Occipital lobe (tissue), 2 donors: ENCODE data around the gene IQCE. TPM values are rescaled to one million over a fixed set of nuclear protein-coding genes. Genes with fewer than 3 reads are reported as not detected.

Experiments used
- DNase-seq: peaks from one replicate; lab custom pipeline; 2025; lab: John Stamatoyannopoulos, UW
- total RNA-seq: library from RNA; depleted of rRNA; stranded (reverse); fragments of >200 nt; gene quantifications from one replicate; pipeline ENCODE4 v1.2.3, GENCODE V29; 2014

IQCE gene
- total RNA-seq, 1 donor from 2014 or later = 22.3 TPM

DNA sequence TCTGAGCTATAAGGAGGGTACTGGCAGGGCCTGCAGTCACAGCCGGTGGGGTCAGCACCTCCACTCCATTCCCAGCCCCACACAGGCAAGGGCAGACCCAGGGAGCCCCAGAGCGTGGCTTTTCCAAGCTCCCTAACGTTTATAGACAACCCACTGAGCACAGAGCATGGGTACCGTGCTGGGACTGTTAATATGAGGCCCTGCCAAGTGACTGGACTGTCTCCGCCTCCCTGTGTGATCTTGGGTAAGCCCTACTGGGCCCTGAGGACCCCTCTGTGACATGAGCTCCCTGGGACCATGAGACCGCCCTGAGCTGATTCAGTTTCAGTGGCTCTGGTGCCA lies 85.4 kb downstream of the IQCE start:
- no peak for DNase-seq

DNA sequence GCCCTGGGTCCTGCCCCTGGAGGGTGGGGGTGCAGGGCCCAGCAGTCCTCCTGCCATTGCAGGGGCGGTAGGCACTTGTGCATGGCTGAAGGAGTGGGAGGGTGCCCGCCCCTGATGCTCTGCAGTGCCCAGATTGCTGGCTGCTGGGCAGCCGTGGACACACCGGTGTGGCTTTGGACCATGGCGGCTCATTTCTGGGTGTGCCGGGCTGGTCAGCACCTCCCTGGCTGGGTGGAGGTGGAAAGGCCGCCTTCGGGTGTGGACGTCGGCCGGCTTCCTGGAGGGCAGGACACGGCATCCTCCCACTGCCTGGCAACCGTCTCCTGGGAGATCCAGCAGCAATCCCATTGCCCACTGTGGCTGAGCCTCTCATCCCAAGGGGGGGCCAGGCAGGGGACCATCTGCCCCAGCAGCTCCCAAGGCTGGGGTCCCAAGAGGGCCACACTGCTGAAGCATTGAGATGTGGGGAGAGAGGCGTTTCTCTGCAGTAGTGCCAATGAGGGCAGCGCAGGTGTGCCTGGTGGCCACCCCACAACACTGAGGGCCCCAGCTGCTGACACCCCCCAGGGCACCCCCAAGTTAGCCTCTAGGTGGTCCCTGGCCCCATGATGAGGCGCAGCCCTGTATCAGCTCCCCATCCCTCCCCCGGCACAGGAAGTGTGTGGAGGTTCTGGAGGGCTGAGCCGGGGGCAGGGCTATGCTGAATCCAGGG lies 85.9 kb downstream of the IQCE start:
- DNase-seq = no peak

DNA sequence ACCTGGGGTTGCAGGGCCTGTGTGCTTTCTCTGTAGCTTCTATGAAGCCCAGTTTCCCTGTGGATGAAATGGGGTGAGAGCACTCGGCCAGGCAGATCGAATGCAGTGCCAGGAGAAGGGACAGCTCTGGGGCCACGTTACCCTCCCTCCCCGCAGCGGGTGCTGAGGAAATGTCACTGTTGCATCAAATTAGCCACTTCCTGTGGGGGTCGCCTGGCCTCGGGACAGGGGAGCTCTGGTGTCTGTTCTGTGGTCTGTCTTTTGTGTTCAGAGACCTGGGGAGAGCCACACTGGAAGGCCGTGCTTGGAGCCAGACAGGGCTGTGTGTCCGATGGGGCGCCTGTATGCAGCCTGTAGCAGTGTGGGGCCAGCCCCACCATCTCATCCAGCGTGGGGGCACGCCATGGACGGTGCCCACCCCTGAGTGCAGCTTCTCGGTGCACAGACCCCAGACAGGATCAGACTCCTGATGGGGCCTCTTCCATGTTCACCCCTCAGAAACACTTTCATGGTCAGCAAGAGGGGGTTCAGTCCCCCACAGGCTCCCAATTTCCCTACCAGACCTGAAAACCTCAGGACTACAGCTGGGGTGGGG lies 86.6 kb downstream of the IQCE start:
- no peak for DNase-seq

DNA sequence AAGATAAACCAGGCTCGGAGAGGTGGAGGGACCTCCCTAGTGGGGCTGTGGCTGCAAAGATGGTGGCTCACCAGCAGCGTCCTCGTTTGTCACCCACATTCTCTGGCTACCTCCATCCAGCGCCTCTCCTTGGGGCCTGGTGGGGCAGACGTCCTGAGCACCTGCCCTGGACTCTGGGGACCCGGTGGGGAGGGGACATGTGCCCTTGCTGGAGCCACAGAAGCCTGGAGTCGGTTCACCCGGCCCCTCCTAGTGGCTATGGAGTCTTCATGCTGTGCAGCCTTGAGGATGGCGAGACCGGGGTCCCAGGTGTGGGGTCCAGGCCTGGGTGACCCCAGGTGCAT lies 87.5 kb downstream of the IQCE start:
- DNase-seq = no peak

DNA sequence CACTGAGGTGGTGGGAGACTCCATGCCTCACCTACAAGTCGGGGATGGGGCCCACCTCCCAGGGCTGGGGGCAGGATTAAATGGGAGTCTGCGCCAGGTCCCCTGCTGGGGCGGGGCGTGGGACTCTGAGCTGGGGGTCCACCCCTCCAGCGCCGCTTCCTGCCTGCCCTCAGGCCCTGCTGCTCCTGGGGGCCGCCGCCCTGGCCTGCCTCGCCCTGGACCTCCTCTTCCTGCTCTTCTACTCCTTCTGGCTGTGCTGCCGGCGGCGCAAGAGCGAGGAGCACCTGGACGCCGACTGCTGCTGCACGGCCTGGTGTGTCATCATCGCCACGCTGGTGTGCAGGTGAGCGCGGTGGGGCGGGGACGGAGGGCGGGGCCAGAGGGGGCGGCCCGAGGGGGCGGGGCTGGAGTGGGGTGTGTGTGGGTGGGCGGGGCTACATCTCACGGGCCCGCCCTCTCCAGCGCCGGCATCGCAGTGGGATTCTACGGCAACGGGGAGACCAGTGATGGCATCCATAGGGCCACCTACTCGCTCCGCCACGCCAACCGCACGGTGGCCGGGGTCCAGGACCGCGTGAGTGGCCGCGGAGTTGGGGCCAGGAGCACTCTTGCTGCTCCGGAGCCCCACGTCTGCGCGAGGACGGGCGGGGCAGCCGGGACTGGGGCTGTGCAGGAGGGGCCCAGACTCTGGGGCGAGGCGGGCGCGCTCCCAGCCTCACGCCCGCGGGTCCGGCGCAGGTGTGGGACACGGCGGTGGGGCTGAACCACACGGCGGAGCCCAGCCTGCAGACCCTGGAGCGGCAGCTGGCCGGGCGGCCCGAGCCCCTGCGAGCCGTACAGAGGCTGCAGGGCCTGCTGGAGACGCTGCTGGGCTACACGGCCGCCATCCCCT lies 88.1 kb downstream of the IQCE start:
- no peak for DNase-seq

DNA sequence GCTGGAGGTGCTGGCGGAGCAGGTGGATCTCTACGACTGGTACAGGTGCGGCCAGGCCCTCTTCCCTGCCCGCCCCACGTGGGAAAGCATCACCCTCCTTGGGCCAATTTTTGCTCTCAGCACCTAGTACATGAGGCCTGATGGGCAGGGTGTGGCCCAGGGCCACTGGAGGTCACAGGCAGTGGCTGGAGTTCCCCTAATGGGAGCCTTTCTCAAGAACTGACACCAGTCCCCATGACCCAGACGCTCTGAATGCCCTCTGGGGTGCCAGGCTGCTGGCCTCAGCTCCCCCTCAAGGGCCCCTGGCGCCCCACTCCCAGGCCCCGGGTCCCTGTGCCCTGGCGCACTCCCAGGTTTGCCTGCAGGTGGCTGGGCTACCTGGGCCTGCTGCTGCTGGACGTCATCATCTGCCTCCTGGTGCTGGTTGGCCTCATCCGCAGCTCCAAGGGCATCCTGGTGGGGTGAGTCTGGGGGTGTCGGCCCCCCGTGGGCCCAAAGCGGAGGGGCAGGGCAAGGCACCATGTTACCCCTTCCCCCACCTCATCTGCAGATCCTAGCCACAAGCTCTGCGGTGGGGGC lies 88.9 kb downstream of the IQCE start:
- no peak for DNase-seq

DNA sequence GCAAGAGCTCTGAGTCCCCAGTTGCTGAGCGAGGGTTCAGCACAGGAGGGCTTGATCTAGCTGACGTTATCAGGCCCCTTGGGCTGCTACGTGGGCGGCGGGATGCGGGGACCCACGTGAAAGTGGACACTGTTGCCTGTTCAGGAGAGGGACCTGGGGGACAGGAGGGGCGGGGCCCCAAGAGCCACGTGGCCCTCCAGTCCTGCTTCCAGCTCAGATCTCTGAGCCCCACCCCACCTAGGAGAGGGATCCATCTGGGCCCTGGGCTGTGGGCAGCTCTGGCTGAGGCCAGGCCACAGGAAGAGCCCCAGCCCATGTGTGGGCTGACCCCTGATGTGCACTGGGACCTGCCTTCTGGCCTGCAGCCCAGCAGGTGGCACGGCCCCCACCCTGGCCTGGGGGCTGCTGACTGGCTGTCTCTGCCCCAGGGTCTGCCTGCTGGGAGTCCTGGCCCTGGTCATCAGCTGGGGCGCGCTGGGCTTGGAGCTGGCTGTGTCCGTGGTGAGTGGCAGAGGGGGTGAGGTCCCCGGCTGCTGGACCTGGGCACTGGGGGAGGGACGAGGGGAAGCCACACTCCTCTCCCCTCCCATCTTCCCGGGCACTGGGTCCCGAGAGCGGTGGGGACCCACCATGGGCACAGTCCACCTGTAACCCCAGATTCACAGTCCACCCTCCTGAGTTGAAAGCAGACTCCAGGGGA lies 90.5 kb downstream of the IQCE start:
- DNase-seq = no peak

DNA sequence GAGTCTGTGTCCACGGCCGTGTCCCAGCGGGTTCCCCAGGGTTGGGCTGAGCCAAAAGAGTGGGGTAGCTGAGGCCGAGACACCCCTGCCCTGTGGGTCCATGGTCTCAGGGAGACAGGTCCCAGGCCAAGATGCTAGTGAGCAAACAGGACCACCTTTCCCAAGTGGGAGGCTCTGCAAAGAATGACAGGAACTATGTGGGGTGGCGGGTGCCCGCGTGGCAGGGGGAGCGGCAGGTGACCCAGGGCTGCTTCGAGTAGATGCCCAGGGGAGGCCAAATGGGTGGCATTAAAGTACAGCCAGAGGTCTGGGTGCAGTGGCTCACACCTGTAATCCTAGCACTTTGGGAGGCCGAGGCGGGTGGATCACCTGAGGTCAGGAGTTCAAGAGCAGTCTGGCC lies 91.2 kb downstream of the IQCE start:
- DNase-seq = no peak

DNA sequence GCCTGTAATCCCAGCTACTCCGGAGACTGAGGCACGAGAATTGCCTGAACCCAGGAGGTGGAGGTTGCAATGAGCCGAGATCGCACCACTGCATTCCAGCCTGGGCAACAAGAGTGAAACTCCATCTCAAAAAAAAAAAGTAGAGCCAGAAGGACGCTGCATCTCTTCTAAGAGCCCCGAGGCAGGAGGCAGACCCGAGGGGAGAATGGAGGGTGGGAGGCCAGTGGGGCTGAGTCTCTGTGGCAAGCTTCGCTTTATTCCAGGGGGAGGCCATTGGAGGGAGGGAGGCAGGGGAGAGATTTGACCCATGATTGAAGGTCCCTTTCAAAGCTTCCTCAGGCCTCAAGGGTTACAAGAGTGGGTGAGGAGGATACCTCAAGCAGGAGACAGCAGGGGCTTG lies 91.7 kb downstream of the IQCE start:
- DNase-seq = no peak

DNA sequence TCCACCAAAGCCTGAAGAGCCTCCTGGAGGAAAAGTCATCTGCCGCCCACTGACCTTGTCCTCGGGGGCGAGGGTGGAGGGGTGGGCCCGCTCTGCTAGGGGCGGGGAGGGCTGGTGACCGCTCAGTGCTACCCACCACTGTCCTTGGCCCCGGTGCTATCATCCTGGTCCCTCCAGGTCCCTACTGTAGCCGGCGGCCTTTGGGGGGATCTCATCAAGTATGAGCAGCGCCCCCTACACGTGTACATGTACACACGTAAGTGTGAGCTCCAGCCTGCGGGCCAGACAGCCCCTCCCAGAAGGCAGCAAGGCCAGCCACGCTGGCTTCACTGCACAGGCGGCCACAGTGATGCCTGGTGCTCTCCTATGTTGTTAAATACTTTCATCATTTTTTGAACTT lies 92.6 kb downstream of the IQCE start:
- no peak for DNase-seq

DNA sequence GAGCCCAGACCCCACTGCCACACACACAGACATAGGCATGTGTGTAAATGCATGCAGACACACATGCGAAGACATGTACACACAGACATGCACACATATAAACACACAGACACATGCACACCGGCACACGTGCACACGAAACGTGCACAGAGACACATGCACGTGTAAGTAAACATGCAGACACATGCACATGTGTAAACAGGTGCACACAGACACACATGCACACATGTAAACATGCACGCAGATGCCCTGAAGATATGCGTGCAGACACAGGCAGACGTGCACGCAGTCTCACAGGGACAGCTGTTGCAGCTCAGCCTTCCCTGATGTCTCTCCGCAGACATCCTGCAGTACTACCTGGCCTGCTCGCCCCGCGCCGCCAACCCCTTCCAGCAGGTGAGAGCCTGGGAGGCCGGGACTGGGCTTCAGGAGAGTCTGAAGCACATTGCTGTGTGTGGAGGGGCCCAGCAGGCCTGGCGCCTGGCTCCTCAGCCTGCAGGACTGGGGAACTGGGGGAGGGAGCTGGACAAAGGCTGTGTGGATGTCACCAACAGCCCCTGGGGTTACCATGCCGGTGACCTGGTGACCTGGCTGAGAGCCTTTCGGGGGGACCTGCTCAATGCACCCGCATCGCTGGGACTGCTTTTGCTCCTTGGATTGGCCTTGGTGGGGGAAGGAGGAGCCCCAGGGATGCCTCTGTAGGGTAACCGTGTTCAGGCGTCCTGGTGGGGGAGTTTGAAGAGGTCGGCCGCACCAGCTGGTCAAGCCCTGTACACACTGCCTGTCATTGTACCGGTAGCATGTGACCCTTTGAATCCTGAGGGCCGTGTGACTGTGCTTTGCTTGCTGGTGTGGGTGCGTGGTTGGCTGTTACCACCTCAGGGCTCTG lies 93.3 kb downstream of the IQCE start:
- no peak for DNase-seq

DNA sequence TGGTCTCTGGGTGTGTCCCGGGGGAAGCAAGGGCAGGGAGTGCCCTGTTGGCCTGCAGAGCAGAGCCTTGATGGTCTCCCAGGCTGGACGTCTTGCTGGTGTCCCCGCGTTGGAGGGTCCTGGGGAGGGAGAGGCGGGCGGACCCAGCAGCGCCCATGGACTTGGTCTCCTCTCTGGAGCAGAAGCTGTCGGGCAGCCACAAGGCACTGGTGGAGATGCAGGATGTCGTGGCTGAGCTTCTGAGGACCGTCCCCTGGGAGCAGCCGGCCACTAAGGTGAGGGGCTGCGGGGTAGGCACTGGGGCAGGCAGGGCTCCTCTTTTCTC lies 93.9 kb downstream of the IQCE start:
- DNase-seq = no peak

DNA sequence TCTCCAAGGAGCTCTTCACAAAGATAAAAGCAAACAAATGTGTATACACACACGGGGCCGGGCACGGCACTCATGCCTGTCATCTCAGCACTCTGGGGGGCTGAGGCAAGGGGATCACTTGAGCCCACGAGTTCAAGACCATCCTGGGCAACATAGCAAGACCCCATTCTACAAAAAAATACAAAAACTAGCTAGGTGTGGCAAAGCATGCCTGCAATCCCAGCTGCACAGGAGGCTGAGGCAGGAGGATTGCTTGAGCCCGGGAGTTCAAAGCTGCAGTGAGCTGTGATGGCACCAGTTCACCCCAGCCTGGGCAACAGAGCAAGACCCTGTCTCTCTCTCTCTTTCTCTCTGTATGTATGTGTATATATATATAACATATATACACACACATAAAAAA lies 95.3 kb downstream of the IQCE start:
- DNase-seq = no peak

DNA sequence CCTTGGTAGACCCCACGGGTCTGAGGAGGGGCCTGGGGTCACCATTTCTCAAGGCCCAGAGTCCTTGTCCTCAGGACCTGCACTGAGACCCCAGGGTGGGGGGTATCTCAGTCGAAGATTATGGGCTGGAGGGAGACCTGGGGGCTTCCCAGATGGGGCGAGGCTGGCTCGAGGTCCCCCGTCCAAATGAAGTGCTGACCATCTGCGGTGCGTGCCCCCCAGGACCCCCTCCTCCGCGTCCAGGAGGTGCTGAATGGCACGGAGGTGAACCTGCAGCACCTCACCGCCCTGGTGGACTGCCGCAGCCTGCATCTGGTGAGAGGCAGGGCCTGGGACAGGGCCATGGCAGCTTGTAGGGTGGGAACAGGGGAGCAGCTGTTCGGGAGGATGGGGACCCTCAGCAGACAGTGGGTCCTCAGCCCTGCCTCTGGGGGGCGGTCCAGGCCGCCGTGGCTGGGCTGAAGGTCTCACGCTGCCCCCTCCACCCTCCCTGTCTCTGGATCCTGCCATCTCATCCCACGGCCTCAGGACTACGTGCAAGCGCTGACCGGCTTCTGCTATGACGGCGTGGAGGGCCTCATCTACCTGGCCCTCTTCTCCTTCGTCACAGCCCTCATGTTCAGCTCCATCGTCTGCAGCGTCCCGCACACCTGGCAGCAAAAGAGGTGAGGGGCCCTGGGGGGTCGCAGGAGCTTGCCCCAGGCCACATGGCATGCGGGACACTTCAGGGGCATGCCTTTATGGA lies 97.3 kb downstream of the IQCE start:
- no peak for DNase-seq

DNA sequence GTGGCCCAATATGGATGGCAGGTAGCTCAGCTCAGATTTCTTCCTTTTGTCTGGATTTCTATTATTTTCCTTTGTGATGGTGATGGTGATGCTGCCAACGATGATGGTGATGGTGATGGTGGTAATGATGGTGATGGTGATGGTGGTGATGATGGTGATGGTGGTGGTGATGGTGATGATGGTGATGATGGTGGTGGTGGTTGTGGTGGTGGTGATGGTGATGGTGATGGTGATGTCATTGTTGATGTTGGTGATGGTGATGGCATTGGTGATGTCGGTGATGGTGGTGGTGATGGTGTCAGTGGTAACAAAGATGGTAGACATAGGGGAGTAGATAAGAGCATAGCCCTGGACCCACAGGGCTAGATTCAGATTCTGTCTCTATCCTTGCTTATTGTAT lies 98.4 kb downstream of the IQCE start:
- no peak for DNase-seq

DNA sequence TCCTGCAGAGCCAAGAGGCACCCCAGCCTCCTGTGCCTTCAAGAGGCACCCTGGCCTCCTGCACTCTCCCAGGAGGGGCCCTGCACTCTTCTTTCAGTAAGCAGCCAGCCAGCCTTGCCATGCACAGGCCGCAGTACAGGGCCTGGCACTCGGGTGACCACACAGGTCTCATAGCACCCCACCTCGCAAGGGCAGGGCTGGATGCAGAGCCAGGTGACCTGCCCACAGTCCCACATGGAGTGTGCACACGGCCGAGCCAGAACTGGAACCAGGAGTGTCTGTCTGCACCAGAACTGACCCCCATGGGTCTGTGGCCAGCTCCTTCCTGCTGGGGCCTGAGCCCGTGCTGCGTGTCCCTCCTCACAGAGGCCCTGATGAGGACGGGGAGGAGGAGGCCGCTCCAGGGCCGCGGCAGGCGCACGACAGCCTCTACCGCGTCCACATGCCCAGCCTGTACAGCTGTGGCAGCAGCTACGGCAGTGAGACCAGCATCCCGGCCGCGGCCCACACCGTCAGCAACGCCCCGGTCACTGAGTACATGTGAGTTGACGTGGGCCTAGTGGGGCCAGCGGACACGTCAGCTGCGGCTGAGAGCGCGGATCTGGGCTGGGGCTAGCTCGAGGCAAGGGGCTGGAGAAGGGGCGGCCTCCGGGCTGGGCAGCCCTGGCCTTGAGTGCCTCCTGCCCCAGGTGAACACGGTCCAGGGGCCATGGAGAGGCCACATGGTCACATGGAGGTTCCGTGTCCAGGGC lies 99.3 kb downstream of the IQCE start:
- no peak for DNase-seq

DNA sequence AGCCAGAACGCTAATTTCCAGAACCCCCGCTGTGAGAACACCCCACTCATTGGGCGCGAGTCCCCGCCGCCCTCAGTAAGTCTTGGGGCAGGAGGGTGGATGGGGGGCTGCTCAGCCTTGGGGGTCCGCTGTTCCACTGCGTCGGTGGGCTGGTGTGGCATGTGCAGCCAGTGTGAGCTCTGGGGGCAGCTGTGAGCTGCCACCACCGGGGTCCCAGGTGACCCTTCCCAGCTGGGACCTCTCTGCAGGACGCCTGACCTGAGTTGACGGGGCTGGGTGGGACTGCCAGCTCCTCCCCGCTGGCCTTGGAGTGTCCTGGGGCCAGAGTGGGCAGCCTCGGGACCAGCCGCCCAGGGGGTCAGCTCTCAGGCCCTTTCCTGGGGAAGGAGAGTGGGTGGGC lies 100.2 kb downstream of the IQCE start:
- no peak for DNase-seq

DNA sequence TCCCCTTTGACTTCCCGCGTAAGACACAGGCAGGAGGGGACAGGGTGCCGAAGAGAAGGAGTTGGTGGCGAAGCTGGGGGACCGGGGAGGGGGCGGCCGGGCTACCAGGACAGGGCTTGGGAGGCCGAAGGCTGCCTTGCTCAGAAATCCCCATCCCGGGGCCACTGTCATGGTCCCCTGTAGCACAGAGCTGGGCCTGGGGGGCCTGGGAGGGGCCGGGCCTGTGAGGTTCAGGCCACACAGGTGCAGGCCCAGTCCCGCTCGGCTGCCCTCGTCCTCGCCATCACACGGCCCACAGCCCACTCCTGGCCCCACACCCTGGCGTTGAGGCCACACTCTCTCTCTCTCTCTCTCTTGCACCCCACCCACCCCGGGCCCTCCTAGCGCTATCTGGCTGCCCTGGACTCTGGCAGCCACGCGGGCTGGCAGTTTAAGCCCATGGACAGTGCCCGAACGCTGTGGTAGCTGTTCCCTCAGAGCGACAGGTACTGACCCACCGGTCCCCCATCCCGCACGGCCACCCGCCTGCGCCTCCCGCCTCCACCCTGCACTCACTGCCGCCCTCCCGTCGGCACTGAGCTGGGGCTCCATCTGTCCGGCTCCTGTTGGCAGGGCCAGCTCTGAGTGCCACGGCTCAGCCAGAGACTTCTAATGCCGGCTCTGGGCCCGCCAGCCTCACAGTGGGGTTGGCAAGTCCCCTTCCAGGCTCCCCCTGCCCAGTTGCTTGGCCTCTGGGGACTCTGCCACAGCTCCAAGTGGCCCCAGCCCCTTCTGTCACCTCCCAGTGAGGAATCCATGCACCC lies 101.0 kb downstream of the IQCE start:
- no peak for DNase-seq
